HG03175 (cell line): ENCODE measurements around the gene FMN1.

ENCODE experiments used
- ATAC-seq: cut with Tn5 transposase; IDR thresholded peaks from one replicate; pipeline ENCODE4 v1.9.1; 2021; ENCODE audit warnings: mild to moderate bottlenecking, moderate library complexity; ENCODE audit not compliant: unreplicated experiment

FMN1 gene

GRCh38 chr15:33021806-33022389, 172.6 kb downstream of the FMN1 start:
- ATAC-seq = no peak

- no peak for ATAC-seq
Measured at GRCh38 chr15:33019354-33019981, 175.0 kb downstream of the FMN1 start.

DNA sequence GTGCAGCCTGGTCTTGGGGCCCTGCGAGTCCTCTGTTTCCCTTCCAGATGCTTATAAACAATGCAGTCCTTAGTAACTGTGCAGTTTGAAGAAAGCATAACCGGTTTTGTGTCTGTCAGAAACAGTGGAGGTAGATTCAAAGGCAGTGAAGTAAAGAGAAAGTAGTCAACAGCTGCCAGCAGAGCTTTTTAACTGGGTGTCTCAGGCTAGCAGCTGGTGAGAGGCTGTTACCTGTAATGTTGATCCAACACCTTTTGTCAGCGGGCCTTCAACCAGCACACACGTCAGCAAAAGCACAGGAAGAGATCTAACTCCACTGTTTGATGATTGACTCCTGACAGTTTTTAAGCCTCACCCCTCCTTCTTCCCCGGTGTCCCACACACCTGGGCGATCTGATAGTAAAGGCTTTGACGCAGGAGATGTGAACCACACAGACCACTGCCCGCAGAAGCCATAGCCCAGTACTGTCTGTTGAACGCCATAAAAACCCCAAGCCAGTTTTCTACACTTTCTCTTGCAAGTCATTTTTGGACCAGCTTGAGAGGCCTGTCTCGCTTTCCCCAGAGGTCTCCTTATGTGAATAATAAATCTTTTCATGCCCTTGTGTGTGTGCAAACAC, 178.0 kb downstream of the FMN1 start:
- no peak for ATAC-seq

- ATAC-seq = no peak
Measured at GRCh38 chr15:33014586-33014985, 179.9 kb downstream of the FMN1 start.

DNA sequence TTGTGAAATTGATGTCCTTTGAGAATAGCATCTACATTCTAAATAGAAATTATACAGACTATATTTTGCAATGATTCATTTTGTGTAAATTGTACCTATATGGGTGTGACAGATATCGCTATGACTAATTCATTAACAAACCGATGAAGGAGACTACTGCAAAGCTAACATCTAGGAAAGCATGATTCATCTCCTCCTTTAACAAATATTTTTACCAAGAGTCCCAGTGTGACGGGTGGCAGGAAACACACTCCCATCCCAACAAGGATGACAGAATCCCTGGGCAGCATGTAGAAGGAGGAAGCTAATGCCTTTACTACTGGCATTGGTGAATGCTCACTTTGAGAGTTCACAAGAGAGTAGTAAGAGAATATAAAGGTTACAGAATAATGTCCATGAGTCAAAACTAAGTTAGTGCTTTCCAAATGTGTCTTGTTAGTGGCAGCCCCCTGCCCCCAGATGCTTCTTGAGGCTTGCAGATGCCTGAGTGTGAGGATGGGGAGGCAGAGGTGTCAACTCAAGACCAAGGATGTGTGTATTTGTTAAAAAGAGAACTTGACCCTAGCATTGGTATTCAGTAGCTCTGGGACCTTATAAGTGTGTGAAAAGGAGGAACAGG, 180.6 kb downstream of the FMN1 start:
- ATAC-seq = no peak

DNA sequence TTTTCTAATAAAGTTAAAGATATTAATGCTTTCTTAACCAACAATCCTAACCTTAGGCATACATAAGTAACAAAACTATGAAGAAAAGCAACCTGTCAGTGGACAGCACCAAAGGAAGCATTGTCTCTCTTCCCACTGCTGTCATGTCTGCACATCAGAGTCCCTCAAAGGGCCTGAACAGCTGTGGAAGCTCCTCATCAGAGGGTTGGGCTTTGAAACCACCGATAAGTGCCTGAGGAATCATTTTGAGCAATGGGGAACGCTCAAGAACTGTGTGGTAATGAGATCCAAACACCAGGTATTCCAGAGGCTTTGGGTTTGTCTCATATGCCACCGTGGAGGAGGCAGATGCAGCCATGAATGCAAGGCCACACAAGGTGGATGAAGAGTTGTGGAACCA, 182.5 kb downstream of the FMN1 start:
- no peak for ATAC-seq

DNA sequence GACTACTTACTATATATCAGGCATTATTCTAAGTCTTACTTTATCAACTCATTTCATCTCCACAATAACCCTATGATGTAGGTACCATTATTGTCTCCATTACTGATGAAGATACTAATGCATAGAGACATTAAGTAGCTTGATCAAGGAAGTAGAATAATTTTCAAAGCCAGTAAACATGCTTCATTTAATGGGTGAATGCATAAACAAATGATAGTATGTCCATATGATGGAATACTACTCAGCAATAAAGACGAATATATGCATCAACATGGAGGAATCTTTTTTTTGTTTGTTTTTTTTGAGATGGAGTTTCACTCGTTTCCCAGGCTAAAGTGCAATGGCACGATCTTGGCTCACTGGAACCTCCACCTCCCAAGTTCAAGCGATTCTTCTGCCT, 184.9 kb downstream of the FMN1 start:
- ATAC-seq = no peak

GRCh38 chr15:33009026-33009425, 185.5 kb downstream of the FMN1 start:
- ATAC-seq = no peak

- no peak for ATAC-seq
Measured at GRCh38 chr15:33008284-33008995, 186.1 kb downstream of the FMN1 start.

DNA sequence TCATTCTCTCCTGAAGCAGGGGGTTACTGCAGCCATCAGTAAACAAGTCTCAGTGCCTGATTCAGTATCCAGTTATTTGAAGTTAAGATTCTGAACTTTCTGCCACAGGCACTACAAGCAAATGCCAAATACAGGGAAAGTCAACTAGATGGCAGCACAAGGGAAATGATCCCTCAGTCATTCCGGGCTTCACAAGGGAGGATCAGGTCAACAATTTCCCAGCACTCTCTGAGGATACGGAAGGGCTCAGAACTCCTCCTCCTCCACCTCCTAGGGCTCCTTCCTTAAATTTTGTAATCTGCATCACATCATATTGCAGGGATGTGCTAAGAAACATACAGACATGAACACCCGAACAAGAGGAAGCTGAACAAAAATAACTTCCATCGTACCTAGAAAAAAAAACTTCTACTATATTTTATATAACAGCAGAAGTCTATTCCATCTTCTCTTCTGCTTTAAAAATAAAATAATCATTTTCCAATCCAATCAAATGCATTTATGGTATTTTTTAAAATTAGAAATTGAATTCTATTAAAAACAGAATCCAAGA, 187.1 kb downstream of the FMN1 start:
- no peak for ATAC-seq

DNA sequence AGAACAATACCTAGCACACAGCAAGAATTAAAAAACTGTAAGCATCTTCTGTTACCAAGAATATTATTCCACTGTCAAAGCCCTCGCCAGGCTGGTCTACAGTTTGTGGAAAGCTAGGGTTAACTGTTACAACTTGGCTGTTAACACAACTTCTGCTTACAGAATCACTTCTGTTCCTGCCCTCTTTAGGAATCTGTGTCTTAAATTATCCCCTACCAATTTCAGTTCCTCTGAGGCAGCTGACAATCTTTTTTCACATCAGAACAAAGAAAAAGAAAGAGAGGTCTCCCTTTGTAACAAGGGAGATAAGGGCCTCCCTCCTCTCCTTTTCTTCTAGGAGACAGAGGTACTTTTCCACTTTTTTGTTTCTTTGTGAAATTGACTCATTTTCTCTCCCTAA, 188.9 kb downstream of the FMN1 start:
- no peak for ATAC-seq

DNA sequence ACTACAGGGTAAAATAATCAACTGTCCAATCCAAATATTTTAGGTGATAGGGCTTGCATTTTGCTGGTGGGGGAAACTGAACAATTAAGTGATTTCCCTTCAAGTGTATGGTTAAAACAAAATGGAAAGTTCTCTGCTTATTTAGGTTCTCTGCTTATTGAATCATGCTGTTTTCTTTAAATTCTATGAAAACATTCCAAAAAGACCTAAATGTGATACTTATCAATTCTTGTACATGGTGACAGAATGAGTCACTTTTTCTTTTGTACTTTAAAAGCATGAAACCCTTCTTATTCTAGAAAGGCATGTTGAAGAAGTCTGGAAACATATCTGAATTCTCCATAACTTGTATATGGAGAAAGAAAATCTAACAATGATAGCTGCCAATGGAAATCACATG, 192.6 kb downstream of the FMN1 start:
- ATAC-seq = no peak

GRCh38 chr15:32998979-32999672, 195.4 kb downstream of the FMN1 start:
- ATAC-seq = no peak

DNA sequence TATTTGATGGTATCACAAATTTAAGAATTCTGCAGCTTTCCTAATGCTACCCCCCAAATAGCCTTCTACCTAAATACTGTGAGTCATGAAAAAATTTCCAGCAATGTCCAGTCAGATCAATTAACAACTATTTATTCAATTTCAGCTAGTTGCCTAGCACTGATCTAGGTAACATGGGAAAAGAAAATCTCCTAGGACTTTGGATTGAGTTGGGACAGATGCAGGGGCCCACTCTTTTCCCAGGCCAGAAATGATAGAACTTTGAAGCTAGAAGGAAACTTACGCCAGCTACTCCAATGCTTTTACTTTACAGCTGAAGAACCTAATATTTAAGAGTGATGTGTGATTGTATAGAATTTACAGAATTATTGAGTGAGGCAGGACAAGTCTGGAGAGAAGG, 196.3 kb downstream of the FMN1 start:
- no peak for ATAC-seq

- ATAC-seq = no peak
Measured at GRCh38 chr15:32994810-32995424, 199.6 kb downstream of the FMN1 start.

GRCh38 chr15:32993285-32993684, 201.2 kb downstream of the FMN1 start:
- no peak for ATAC-seq

DNA sequence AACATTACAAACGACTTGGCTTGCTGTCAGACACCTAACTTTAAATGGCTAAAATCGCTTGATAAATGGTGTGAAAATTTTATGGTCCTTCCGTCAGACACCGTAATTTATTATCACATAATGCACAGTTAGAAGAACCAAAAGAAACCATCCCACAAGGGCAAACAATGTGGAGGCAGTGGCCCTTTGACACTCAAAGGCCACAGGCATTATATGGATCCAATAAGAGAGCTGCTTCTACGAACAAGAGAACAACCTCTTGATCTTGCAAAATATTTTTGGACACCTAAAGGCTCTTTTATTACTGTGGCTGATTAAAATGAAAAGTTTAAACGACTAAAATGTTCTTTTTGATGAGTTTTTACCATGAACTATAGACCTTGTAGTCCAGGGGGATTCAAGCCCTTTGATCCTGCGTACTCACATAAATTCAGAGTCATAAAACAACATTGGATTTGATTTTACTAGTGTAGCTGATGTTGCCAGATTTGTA, 202.8 kb downstream of the FMN1 start:
- no peak for ATAC-seq

GRCh38 chr15:32990071-32990470, 204.4 kb downstream of the FMN1 start:
- no peak for ATAC-seq

DNA sequence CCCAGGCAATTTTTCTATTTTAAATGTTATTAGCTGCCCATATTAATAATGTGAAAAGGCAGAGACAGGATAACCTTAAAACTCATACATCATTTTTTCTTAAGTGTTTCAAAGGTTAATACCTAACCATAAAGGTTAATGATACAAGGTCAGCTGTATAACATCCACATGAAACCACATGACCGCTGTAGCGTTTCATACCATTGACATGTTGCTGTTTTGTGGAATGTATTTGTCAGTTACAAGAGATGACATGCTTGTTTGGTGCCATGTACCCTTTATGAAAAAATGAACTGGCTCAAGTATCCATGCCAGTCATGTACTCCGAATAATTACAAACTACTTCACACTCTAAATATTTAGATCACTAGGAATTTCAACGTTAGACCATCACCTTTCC, 207.4 kb downstream of the FMN1 start:
- no peak for ATAC-seq

- no peak for ATAC-seq
Measured at GRCh38 chr15:32986147-32986546, 208.4 kb downstream of the FMN1 start.
